Fibroblast of lung (primary cell): ENCODE measurements around the gene TGM6. TPM values are rescaled to one million over a fixed set of nuclear protein-coding genes. Genes with fewer than 3 reads are reported as not detected.

Source experiments
- DNase-seq, 2 donors: peaks; one replicate each; pipeline versions ENCODE4 v3.0.0 to v3.0.0-alpha.2; 2010; ENCODE audit warnings: low read depth in 2 of 2
- H2AFZ ChIP-seq: 2 replicates; pipeline ENCODE4 v1.5.1; 2012; ENCODE audit warnings: low read length, control low read depth, inconsistent platforms
- H3K27ac ChIP-seq: 2 replicates; pipeline ENCODE4 v1.5.1; 2011; ENCODE audit warnings: low read length, control low read depth; ENCODE audit not compliant: insufficient read depth
- H3K27me3 ChIP-seq: 2 replicates; pipeline ENCODE4 v1.5.1; 2011; ENCODE audit warnings: mild to moderate bottlenecking, low read length; ENCODE audit not compliant: control insufficient read depth, insufficient read depth
- H3K36me3 ChIP-seq: 2 replicates; pipeline ENCODE4 v1.5.1; 2011; ENCODE audit warnings: low read length; ENCODE audit not compliant: control insufficient read depth, insufficient read depth
- H3K4me1 ChIP-seq: 2 replicates; pipeline ENCODE4 v1.5.1; 2011; ENCODE audit warnings: low read length; ENCODE audit not compliant: control insufficient read depth, insufficient read depth; ENCODE audit errors: extremely low read depth
- H3K4me2 ChIP-seq: 2 replicates; pipeline ENCODE4 v1.5.1; 2011; ENCODE audit warnings: low read length, control low read depth; ENCODE audit not compliant: insufficient read depth; ENCODE audit errors: extremely low read depth
- H3K4me3 ChIP-seq, 4 experiments: fragments of 200-600 bp in 1 of 4; sonication (generic) in 1 of 4; replicated peaks in 1 of 4; 2 replicates each; pipeline ENCODE4 v1.5.1; 2011 to 2016; ENCODE audit warnings: low read length in 4 of 4, low read depth in 3 of 4, mild to moderate bottlenecking in 3 of 4, control low read depth in 2 of 4, inconsistent platforms in 1 of 4, mixed read lengths in 1 of 4; ENCODE audit not compliant: insufficient read depth in 1 of 4; ENCODE audit errors: control extremely low read depth in 1 of 4
- H3K79me2 ChIP-seq: 2 replicates; pipeline ENCODE4 v1.5.1; 2012; ENCODE audit warnings: mild to moderate bottlenecking, low read length, inconsistent platforms; ENCODE audit not compliant: control insufficient read depth, insufficient read depth
- H3K9ac ChIP-seq: 2 replicates; pipeline ENCODE4 v1.5.1; 2011; ENCODE audit warnings: mild to moderate bottlenecking, low read length, control low read depth; ENCODE audit not compliant: insufficient read depth
- H3K9me3 ChIP-seq: 2 replicates; pipeline ENCODE4 v1.5.1; 2012; ENCODE audit warnings: low read depth, low read length; ENCODE audit not compliant: control insufficient read depth, insufficient read depth
- H4K20me1 ChIP-seq: 2 replicates; pipeline ENCODE4 v1.5.1; 2011; ENCODE audit warnings: low read length; ENCODE audit not compliant: control insufficient read depth, insufficient read depth; ENCODE audit errors: extremely low read depth
- EZH2 ChIP-seq: IDR thresholded peaks from 2 replicates; pipeline ENCODE4 v1.5.1; 2012; ENCODE audit warnings: low read length, control low read depth, mild to moderate bottlenecking; ENCODE audit errors: missing control alignments
- polyA plus RNA-seq, 2 donors: library from polyadenylated mRNA; depleted of rRNA in 1 of 2; stranded (reverse) in 1 of 2; unstranded in 1 of 2; fragments of >200 nt; gene quantifications; 2 replicates each; pipeline ENCODE4 v1.2.1, GENCODE V29; 2011 to 2012; ENCODE audit warnings: missing spikeins in 1 of 2
- total RNA-seq: library from RNA; depleted of rRNA; stranded (reverse); fragments of >200 nt; gene quantifications from 2 replicates; pipeline ENCODE4 v1.2.1, GENCODE V29; 2014
- TF ChIP-seq, protein P1 (sequence below), 2 donors: IDR thresholded peaks in 1 of 2; conservative IDR thresholded peaks in 1 of 2; 1 replicate in 1 of 2; 2 replicates in 1 of 2; pipeline ENCODE4 v1.5.1; 2011 to 2012; ENCODE audit warnings: low read length in 2 of 2, control low read depth in 1 of 2, inconsistent platforms in 1 of 2, low read depth in 1 of 2, mild to moderate bottlenecking in 1 of 2

TGM6 gene
- total and polyA plus RNA-seq, 2 donors (not counting 1 experiment from before 2014, with no cell fraction given), result not detected

DNA sequence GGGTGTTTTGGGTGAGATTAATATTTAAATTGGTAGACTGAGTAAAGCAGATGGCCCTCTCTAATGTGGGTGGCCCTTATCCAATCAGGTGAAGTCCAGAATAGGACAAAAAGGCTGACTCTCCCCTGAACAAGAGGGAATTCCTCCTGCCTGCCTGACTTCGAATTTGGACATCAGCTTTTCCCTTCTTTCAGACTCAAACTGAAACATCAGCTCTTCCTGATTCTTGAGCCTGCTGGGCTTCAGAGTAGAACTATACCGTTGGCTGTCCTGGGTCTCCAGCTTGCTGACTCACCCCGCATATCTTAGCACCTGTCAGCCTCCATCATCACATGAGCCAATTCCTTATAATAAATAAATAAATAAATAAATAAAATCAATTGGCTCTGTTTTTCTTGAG, 15.0 kb upstream of the TGM6 start:
- Histone ChIP-seq H3K36me3 (no peaks in the 10 kb centered on the region), H2AFZ (no peak overlapping the region), H3K4me1 (no peaks in the 10 kb centered on the region), H3K27me3 (no peaks in the 10 kb centered on the region), H3K9me3 (no peaks in the 10 kb centered on the region), H4K20me1 (no peaks in the 10 kb centered on the region), H3K9ac (no peak overlapping the region), H3K27ac (no peak overlapping the region), H3K79me2 (no peaks in the 10 kb centered on the region), H3K4me2 (no peak overlapping the region), H3K4me3 (no peak overlapping the region)
- DNase-seq, result no peak
- TF ChIP-seq, protein P1, sequence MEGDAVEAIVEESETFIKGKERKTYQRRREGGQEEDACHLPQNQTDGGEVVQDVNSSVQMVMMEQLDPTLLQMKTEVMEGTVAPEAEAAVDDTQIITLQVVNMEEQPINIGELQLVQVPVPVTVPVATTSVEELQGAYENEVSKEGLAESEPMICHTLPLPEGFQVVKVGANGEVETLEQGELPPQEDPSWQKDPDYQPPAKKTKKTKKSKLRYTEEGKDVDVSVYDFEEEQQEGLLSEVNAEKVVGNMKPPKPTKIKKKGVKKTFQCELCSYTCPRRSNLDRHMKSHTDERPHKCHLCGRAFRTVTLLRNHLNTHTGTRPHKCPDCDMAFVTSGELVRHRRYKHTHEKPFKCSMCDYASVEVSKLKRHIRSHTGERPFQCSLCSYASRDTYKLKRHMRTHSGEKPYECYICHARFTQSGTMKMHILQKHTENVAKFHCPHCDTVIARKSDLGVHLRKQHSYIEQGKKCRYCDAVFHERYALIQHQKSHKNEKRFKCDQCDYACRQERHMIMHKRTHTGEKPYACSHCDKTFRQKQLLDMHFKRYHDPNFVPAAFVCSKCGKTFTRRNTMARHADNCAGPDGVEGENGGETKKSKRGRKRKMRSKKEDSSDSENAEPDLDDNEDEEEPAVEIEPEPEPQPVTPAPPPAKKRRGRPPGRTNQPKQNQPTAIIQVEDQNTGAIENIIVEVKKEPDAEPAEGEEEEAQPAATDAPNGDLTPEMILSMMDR (conservative IDR thresholded peaks at IDR 0.05 in 1 of 2, IDR thresholded peaks at IDR 0.05 in 1 of 2; ENCODE audit: low read depth in 1 of 2, low read length in 2 of 2), result no peak
- no peak for TF ChIP-seq EZH2

DNA sequence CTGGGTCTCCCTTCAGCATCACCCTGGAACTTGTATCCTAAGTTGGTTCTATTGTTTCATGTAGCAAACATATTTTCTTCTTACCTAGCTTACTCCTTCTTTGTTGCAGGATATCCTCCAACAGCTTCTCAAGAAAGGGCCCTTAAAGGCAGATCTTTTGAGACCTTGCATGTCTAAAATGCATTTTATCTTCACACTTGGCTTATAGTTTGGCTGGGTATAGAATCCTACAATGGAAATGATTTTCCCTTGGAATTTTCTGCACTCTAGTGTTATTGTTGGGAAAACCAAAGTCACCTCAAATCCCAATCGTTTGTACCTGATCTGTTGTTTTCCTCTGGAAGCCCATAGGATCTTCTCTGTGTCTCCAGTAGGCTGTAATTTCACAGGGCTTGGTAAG, 12.1 kb upstream of the TGM6 start:
- TF ChIP-seq, protein P1 (conservative IDR thresholded peaks at IDR 0.05 in 1 of 2, IDR thresholded peaks at IDR 0.05 in 1 of 2; ENCODE audit: low read depth in 1 of 2, low read length in 2 of 2), result no peak
- no peak for TF ChIP-seq EZH2
- H3K36me3 ChIP-seq, result no peaks in the 10 kb centered on the region

GRCh38 chr20:2373098-2373497, 7.6 kb upstream of the TGM6 start:
- H3K9me3 ChIP-seq, result no peaks in the 10 kb centered on the region
- H3K27ac ChIP-seq, result no peak overlapping the region
- no peak overlapping the region for H3K4me2 ChIP-seq
- no peaks in the 10 kb centered on the region for H3K4me1 ChIP-seq
- H3K27me3 ChIP-seq, result no peaks in the 10 kb centered on the region
- no peak overlapping the region for H2AFZ ChIP-seq
- no peak for TF ChIP-seq EZH2
- TF ChIP-seq, protein P1 (conservative IDR thresholded peaks at IDR 0.05 in 1 of 2, IDR thresholded peaks at IDR 0.05 in 1 of 2; ENCODE audit: low read depth in 1 of 2, low read length in 2 of 2), result no peak
- H3K36me3 ChIP-seq, result no peaks in the 10 kb centered on the region
- no peaks in the 10 kb centered on the region for H4K20me1 ChIP-seq
- H3K79me2 ChIP-seq, result no peaks in the 10 kb centered on the region
- no peak for DNase-seq
- H3K9ac ChIP-seq, result no peak overlapping the region
- no peak overlapping the region for H3K4me3 ChIP-seq

More for the DNA sequence above, 12.1 kb upstream of the TGM6 start:
- Histone ChIP-seq H3K4me3 (no peak overlapping the region), H3K9ac (no peak overlapping the region), H3K4me1 (no peaks in the 10 kb centered on the region), H3K9me3 (no peaks in the 10 kb centered on the region), H3K27me3 (no peaks in the 10 kb centered on the region), H3K79me2 (no peaks in the 10 kb centered on the region), H3K4me2 (no peak overlapping the region), H2AFZ (no peak overlapping the region), H4K20me1 (no peaks in the 10 kb centered on the region), H3K27ac (no peak overlapping the region)
- DNase-seq, result no peak
